H1 (cell line): ENCODE results near the gene CEND1.

Source experiments
- CEBPB ChIP-seq: IDR thresholded peaks from 2 replicates; pipeline ENCODE4 v1.6.1; 2012; ENCODE audit warnings: low read depth, low read length
- FOSL1 ChIP-seq: IDR thresholded peaks from 2 replicates; pipeline ENCODE4 v1.6.1; 2011; ENCODE audit warnings: mild to moderate bottlenecking, low read depth, low read length, moderate library complexity; ENCODE audit not compliant: insufficient read depth
- GTF2F1 ChIP-seq: IDR thresholded peaks from 2 replicates; pipeline ENCODE4 v1.6.1; 2012; ENCODE audit warnings: low read depth, low read length, improper control_type of control experiment, borderline replicate concordance
- JUN ChIP-seq: IDR thresholded peaks from 2 replicates; pipeline ENCODE4 v1.6.1; 2011; ENCODE audit warnings: low read depth, mild to moderate bottlenecking, improper control_type of control experiment, low read length
- NRF1 ChIP-seq: IDR thresholded peaks from 2 replicates; pipeline ENCODE4 v1.6.1; 2011; ENCODE audit warnings: mild to moderate bottlenecking, low read depth, low read length, improper control_type of control experiment
- POLR2A ChIP-seq, 2 experiments: IDR thresholded peaks; 1 replicate in 1 of 2; 2 replicates in 1 of 2; pipeline ENCODE4 v1.6.1; 2011; ENCODE audit warnings: low read depth in 2 of 2, low read length in 2 of 2, mild to moderate bottlenecking in 2 of 2; ENCODE audit errors: control extremely low read depth in 1 of 2
- POLR2AphosphoS5 ChIP-seq: IDR thresholded peaks from 2 replicates; pipeline ENCODE4 v1.6.1; 2011; ENCODE audit warnings: low read depth, low read length
- TAF7 ChIP-seq: optimal IDR thresholded peaks from 2 replicates; pipeline ENCODE3; 2011; ENCODE audit warnings: low read depth, mild to moderate bottlenecking, inconsistent platforms, low read length, moderate library complexity, borderline replicate concordance
- TBP ChIP-seq: IDR thresholded peaks from 2 replicates; pipeline ENCODE4 v1.6.1; 2011; ENCODE audit warnings: low read depth, low read length, improper control_type of control experiment
- TF ChIP-seq, protein P1 (sequence below), 3 experiments: IDR thresholded peaks; 1 replicate in 2 of 3; 2 replicates in 1 of 3; pipeline versions ENCODE4 v1.5.1 to v1.6.1; 2011; ENCODE audit warnings: low read length in 3 of 3, mild to moderate bottlenecking in 3 of 3, inconsistent platforms in 2 of 3, low read depth in 1 of 3, moderate library complexity in 1 of 3; ENCODE audit not compliant: insufficient read depth in 1 of 3; ENCODE audit errors: control extremely low read depth in 1 of 3
- TF ChIP-seq, protein P2 (sequence below): IDR thresholded peaks from 2 replicates; pipeline ENCODE4 v1.6.1; 2012; ENCODE audit warnings: inconsistent platforms

- no peak for TF ChIP-seq GTF2F1
- TF ChIP-seq, protein P1, sequence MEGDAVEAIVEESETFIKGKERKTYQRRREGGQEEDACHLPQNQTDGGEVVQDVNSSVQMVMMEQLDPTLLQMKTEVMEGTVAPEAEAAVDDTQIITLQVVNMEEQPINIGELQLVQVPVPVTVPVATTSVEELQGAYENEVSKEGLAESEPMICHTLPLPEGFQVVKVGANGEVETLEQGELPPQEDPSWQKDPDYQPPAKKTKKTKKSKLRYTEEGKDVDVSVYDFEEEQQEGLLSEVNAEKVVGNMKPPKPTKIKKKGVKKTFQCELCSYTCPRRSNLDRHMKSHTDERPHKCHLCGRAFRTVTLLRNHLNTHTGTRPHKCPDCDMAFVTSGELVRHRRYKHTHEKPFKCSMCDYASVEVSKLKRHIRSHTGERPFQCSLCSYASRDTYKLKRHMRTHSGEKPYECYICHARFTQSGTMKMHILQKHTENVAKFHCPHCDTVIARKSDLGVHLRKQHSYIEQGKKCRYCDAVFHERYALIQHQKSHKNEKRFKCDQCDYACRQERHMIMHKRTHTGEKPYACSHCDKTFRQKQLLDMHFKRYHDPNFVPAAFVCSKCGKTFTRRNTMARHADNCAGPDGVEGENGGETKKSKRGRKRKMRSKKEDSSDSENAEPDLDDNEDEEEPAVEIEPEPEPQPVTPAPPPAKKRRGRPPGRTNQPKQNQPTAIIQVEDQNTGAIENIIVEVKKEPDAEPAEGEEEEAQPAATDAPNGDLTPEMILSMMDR (IDR thresholded peaks at IDR 0.05; ENCODE audit: control extremely low read depth in 1 of 3, insufficient read depth in 1 of 3, low read depth in 1 of 3, low read length in 3 of 3): no peak
- no peak for TF ChIP-seq POLR2AphosphoS5
- no peak for TF ChIP-seq TBP
- no peak for TF ChIP-seq POLR2A (IDR thresholded peaks at IDR 0.05; ENCODE audit: control extremely low read depth in 1 of 2, low read depth in 2 of 2, low read length in 2 of 2)
- TF ChIP-seq TAF7: no peak
- TF ChIP-seq CEBPB: no peak
- TF ChIP-seq, protein P2, sequence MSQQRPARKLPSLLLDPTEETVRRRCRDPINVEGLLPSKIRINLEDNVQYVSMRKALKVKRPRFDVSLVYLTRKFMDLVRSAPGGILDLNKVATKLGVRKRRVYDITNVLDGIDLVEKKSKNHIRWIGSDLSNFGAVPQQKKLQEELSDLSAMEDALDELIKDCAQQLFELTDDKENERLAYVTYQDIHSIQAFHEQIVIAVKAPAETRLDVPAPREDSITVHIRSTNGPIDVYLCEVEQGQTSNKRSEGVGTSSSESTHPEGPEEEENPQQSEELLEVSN: no peak
- no peak for TF ChIP-seq NRF1
- no peak for TF ChIP-seq JUN
- TF ChIP-seq FOSL1: no peak
Observed at GRCh38 chr11:770642-771616, 19.0 kb downstream of the CEND1 start.
